Smooth muscle cell of the brain vasculature (primary cell): ENCODE data around the gene LRCH1.

Experiments
- DNase-seq: peaks from one replicate; pipeline ENCODE4 v3.0.0-alpha.2; 2012; ENCODE audit warnings: low read depth, low spot score

The LRCH1 gene

GRCh38 chr13:46531953-46532352 lies 21.0 kb upstream of the LRCH1 start:
- no peak for DNase-seq

DNA sequence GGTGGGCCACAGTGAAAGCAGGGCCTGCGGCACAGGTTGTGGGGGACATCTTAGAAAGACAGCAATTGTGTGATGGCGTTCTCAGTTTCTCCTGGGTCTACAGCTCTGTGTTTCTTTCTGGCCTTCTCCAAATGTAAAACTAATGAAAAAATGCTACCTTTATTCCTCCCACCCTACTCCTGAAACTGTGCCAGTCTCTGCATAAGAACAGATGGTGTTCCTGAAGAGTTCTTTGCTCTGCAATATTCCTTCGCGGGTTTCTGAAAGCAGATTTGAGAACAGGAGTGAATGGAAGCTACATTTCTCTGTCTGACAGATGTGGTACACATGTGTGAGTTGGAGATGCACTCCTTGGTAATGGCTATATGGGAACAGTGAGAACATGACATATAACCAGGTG lies 18.0 kb upstream of the LRCH1 start:
- no peak for DNase-seq

DNA sequence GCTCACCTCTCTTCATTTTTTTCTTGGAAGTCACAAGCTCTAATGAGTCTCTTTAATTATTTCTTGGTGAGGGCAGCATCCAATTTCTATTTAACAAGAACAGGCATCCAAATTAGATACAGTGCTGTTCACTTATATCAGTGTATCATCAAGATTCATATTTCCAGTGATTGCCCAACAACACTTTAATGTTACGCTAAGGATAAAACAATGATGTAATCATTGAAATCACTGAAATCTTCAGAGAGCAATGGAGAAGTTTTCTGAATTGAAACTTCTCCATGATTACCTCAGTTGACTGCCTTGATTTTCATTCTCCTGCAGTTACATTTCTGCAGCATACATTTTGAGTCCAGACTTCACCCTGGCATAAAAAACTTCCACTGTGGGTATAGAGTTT lies 17.1 kb upstream of the LRCH1 start:
- DNase-seq = no peak

DNA sequence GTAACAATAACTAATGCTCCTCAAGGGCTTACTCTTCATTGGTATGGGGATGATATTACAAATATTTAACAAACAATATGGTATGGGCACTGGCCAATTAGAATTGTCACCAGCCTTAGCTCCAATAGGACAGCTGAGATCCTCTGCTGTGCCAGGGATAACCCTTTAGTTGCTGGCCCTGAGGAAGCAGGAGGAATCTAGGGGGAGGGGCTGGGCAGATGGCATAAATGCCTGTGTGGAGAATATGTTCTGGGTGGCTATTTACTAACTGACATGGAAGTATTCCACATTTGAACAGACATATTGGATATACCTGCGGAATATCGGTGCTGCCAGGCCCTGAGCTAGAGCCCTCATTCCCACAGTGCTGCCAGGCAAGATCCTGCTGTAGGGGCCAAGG lies 16.6 kb upstream of the LRCH1 start:
- no peak for DNase-seq

DNA sequence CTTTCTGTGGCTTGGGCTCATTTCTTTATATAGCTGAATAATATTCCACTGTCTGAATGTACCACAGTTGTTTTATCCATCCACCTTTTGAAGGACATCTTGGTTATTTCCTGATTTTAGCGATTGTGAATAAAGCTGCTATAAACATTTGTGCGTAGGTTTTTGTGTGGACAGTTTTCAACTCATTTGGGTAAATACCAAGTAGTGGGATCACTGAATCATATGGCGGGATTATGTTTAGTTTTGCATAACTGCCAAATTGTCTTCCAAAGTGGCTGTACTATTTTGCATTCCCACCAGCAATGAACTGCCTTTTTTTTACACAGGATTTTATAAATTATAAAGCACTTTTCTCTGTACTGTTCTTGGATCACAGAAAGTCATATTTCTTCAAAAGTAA lies 13.7 kb upstream of the LRCH1 start:
- DNase-seq = no peak

GRCh38 chr13:46541210-46541609 lies 11.8 kb upstream of the LRCH1 start:
- no peak for DNase-seq

DNA sequence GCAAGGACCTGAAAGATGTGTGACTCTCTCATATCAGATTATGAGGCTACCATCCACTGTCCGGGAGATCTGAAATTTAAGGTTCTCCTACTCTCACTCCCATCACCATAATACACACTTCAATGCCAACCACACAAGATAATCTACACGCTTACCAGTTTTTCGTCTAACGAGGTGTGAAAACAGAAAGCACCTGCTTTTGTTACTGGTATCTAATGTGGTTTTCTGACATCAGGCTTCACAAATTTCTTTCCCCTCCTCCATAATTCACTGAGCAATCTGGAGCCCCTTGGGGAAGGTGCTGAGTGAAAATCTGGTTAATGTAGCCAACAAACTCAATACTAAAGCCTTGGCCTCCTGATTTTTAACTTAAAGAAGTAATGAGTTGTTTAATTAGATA lies 10.1 kb upstream of the LRCH1 start:
- DNase-seq = no peak

DNA sequence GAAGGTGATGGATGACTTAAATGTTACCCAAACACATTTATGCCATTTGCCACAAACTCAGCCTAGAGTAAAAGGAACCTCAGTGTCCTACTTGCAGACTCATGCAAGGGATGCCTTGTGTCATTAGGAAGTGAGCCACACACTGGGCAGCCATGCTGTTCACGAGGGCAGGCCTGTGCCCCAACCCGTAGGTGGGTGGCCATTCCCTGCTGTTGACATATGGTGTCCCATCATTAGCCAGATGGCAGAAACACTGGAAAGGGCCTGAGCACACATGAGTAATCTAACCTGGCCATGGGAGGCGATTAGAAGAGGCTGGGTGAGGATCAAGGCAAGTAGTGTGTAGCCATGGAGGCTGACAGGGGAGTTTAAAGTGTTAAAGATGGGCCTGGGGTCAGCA lies 9.7 kb upstream of the LRCH1 start:
- no peak for DNase-seq

DNA sequence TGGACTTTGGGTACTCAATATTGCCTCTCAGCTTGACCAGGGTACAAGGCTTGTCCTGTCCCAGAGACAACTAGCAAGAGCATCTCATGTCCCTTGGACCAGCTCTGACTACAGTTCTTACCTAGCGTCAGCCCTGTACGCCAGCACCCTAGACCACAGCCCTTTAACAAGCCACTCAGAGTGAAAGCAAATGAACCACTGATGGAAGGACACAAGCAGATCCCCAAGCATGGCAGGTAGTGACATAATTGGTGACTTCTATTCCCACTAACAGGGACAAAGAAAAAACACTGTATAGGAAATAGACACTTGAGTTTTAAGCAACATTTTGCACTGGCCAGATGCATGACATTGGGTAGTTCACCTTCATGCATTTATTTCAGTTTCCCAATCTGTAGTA lies 8.8 kb upstream of the LRCH1 start:
- DNase-seq = no peak

DNA sequence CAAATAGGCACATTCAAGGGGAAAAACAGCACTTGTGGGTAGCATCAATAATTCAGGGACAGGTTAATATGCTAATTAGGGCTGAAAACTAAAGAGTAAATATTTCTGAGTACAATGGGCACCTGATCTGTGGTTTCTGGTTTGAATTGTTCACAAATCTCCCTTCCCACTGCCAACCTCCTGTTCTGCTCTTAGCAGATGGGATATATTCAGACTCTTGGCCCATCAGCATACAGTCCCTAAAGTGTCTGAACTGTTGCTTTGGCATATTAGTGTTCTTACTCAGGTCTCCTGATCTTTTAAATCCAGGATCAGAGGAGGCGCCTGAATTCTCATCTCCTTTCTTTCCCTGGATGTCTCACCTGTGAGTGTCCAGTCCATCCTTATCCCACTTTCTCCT lies 8.2 kb upstream of the LRCH1 start:
- DNase-seq = no peak

GRCh38 chr13:46546084-46546768 lies 6.7 kb upstream of the LRCH1 start:
- no peak for DNase-seq

DNA sequence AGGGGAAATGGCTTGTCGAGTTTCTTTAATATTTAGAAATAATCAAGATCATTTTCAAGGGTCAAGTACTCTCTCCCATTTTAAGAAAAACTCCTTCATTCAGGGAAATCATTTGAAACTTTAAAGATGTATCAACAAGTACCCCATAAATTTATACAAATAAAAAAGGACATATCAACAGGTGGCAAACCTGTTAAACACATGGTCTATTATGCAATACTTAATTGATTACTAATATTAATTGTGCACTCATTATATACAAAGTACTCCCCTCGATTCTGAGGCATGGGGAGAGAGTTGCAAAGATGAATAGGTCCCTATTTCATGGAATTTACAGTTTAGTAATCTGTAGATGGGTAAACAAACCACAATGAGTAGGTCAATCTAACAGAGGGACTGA lies 2.1 kb upstream of the LRCH1 start:
- DNase-seq = no peak

- no peak for DNase-seq
Observed at GRCh38 chr13:46551410-46552302, 1.3 kb upstream of the LRCH1 start.

DNA sequence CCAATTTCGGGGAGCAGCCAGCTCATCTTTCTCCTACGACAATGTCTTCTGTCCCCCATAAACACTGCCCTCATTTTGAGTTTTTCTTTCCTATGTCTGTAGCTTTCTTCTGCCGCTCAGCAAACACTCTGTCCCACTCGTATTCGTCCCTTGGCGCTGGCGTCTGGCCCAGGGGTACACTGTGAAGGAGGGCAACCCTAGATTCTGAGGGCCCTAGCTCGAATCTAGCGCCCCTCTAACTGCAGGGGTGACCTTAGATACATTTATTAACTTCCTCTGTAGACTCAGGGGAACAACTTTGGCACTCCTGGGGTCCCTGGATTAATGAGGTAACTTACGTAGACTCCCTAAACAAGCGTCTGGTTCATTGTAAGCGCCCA lies 677 bp upstream of the LRCH1 start:
- DNase-seq = no peak

DNA sequence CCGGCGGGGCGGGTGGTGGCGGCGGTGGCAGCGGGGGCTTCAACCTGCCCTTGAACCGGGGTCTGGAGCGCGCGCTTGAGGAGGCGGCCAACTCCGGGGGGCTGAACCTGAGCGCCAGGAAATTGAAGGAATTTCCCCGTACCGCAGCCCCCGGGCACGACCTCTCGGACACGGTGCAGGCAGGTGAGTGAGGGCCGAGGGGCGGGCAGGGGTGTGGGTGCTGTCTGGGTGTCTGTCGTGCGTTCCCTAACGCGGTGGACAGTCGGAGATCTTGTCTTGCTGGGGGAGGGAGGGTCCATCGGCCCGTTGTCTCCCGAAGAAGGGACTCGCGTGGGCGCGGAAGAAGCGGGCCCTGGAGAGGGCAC lies 533 bp downstream of the LRCH1 start:
- DNase-seq = no peak

- DNase-seq = no peak
Observed at GRCh38 chr13:46553886-46554858, 1.2 kb downstream of the LRCH1 start.

DNA sequence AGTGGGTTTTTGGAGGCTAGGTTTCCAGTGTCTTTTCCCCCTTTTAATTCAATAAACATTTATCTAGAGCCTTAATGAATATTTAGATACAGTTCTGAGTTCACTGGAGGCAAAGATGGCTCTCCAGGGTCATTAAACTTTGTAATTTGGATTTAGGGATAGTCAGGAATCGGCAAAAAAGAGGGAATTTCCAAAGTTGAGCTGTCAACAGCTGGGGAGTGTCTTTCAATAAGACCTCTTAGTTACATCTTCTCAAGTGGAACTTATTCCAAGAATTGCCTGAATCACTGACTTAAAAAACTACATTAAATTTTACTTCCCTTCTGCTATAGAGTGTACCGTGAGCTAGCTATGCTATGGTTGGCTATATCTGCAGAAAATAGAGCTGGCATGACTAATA lies 2.0 kb downstream of the LRCH1 start:
- DNase-seq = no peak

DNA sequence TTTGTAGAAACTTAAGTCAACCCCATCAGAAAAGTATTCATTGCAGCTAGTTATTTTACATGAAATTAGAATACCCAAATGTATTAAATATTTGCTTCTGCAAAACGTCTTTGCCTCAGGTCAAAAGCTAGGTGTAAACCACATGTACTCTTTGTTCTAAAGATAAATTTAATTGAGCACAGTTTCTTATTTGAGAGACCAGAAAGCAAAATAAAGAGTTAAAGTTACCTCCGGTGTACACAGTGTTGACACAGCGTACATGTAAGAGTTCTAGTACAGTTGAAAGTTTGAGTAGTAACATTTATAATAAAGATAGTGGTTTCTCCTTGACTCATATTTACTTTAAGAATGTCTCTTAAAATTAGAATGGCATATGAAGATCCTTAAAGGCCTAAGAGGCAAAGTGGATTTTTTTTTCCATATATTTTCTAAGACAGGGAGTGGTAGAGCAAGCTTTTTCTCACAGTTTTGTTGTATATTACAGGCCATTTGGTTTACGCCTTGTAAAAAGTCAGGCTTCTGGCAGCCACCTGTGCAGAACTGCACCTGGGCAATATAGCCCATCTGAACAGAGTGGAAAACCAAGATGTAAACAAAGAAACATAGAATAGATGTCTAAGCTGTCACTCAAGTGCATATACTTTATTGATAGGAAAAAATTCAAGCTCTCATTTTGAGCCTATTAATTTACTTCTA lies 2.9 kb downstream of the LRCH1 start:
- DNase-seq = no peak

- DNase-seq = no peak
Observed at GRCh38 chr13:46556418-46556779, 3.4 kb downstream of the LRCH1 start.

- DNase-seq = no peak
Observed at GRCh38 chr13:46559272-46559805, 6.4 kb downstream of the LRCH1 start.

DNA sequence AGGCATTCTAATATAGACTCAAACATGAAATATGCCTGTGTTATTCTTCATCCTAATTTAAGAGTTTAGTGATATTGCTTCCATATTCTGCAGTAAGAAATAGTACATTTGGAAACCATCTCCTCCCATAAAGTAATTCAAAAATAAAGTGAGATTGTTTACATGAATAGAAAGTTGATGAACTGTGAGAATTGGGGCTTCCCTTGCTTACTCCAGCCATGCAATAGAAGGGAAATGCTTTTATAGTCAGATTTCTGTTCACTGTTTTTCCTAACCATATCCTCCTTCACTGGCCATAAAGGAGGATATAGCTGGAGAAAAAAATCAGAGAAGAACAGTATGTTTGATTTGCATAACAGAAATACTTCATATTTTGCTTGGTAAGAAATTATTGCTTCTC lies 7.8 kb downstream of the LRCH1 start:
- no peak for DNase-seq
